Hematopoietic multipotent progenitor cell (in vitro differentiated cells): Measurements from ENCODE around the gene KDM6B. TPM values are rescaled to one million over a fixed set of nuclear protein-coding genes. Genes with fewer than 3 reads are reported as not detected.

Experiments used
- DNase-seq, 3 donors: peaks; one replicate each; pipeline ENCODE4 v3.0.0-alpha.2; 2011 to 2015; ENCODE audit warnings: low read depth in 2 of 3, low spot score in 2 of 3
- total RNA-seq: library from RNA; depleted of rRNA; stranded (reverse); fragments of >200 nt; gene quantifications from one replicate; pipeline ENCODE4 v1.2.3, GENCODE V29; 2012

The KDM6B gene
- total RNA-seq, 1 donor: 24.8 TPM

DNA sequence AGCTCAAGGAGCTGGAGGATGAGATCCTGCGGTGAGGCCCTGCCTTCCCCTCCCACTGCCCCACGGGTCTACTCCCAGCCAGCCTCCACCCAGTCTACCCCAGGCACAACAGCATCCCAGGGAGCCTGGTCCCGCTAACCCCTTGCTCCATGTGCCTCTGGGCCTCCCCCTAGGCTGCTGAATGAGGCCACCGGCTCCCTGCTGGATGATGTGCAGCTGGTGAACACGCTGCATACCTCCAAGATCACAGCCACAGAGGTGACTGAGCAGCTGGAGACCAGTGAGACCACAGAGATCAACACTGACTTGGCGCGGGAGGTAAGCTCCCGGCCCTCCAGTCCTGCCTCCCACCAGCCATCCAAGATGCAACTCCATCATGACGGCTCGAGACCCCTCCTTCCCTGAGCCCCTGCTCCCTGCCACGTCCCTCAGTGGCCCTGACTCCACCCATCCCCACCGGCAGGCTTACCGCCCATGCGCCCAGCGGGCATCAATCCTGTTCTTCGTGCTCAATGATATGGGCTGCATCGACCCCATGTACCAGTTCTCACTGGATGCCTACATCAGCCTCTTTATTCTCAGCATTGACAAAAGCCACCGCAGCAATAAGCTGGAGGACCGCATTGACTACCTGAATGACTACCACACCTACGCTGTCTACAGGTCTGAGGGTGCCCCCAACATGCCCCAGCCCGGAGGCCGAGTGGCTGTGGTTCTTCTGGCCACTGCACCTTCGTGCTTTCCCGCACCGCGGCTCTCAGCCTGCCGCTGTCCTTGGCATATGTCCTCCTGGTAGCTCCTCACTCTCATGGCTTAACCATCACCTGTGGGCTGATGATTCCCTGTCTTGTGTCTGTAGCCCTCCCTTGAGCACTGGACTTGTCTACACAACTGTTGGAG, 15.0 kb upstream of the KDM6B start:
- DNase-seq: no peak

DNA sequence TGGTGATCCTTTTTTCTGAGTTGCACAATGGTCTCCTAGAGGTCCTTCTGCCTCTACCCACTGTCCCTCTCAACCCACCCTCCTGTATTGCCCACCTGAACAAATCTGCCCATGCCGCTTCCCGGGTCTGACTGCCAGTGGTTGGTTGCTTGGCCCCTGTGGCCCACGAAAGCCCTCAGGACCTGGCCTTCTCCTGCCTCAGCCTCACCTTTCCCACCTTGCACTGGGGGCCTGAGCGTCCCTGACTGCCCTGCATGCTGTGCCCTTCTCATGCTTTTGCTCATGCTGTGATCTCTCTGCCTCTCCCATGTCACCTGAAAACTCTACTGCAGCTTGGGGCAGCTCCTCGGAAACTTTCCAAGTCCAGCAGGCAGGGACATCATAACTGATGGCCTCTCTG, 13.8 kb upstream of the KDM6B start:
- DNase-seq: no peak

DNA sequence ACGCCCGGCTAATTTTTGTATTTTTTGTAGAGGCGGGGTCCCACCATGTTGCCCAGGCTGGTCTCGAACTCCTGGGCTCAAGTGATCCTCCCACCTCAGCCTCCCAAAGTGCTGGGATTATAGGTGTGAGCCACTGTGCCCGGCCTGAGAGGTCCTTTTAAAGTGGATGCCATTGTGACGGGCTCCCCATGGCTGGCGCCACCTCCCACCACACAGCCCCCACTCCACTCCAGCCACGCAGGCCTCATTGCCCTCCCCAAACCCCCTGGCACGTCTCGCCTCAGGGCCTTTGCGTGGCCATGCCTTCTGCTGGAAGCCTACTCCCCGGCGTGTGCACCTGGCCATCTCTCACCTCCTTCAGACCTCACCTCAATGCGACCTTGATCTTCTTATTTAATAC, 11.9 kb upstream of the KDM6B start:
- DNase-seq: no peak

- no peak for DNase-seq
Observed at GRCh38 chr17:7823581-7824001, 10.4 kb upstream of the KDM6B start.

GRCh38 chr17:7824021-7824924, 9.7 kb upstream of the KDM6B start:
- no peak for DNase-seq

- no peak for DNase-seq
Observed at GRCh38 chr17:7825206-7825990, 8.6 kb upstream of the KDM6B start.

DNA sequence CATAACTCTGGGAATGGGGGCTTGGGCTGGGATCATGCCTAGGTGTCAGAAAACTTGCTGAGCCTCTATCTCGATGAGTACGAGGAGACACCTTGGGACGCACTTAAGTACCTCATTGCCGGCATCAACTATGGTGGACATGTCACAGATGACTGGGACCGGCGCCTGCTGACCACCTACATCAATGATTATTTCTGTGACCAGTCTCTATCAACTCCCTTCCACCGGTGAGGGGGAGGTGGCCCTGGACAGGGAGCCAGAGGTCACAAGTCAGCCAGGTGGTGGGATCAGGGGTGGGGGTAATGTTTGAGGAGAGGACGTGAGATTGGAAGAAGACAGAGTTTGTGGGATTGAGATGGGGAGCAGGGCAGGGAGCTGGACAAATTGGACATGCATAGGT, 3.4 kb upstream of the KDM6B start:
- DNase-seq: no peak

- no peak for DNase-seq
Observed at GRCh38 chr17:7831233-7831632, 2.8 kb upstream of the KDM6B start.

- DNase-seq: no peak
Observed at GRCh38 chr17:7832431-7832830, 1.6 kb upstream of the KDM6B start.

DNA sequence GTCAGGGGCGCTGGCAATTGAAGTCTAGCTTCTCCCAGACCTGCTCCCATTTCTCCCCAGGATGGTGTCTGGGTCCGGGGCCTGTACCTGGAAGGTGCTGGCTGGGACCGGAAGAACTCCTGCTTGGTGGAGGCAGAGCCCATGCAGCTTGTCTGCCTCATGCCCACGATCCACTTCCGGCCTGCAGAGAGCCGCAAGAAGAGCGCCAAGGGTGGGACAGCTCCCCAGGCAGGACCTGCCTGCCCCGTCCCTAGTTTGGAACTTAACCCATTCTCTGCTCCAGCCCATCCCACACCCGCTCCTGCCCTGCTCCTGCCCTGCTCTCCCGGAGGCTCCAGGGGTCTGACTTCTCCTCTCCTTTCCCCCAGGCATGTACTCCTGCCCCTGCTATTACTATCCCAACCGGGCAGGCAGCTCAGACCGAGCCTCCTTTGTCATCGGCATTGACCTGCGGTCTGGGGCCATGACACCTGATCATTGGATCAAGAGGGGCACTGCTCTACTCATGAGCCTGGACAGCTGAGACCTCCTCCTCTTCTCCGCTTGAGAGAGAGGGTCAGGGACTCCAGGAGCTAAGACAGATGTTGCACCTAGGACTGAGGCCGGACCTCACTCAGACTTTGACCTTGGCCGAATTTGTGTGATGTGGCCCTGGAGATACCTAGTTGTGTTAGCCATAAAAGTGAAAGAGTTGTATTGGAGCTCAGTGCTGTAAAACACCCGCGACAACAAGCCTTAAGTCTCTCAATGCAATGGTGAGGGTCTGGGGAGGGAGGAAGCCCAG, 814 bp upstream of the KDM6B start:
- no peak for DNase-seq

GRCh38 chr17:7834542-7834956, 532 bp downstream of the KDM6B start:
- DNase-seq: no peak

DNA sequence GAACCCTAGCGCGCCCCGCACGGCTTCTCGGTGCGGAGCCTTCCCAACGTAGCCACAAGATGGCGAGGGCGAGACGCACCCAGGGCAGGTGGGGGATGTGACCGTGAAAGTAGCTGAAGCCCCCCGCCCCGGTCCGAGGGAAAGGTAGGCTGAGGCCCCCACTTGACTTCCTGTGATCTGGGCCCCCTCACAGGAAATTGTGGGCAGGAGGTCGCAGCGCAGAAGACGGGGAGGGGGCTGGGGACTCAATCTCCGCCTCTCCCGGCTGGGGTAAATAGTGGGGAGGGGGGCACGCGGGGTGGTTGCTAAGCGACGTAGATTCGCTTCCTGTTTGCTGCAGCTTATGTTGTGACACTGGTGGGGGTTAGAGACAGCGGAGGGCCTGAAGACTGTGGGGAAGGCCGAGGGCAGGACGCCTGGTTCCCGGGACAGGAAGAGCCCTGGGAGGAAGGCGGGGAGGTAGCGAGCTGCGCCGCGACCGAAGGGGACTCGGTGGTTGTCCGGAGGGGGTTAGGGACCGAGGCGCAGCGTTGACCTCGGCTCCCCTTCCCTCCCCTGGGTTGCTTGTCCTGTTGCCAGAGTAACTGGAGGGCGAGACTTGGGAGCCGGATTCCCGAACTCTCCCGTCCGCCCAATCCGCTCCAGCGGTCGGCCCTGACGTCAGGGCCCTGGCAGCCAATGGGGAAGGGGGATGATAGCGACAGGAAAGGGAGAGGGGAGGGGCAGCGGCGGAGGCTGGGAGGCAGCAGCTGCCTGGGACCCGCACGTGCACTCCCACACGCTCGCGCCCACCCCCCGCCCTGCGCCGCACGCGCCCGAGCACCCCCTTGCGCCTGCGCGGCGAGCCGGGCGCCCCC, 1.2 kb downstream of the KDM6B start:
- peak; percentile 94 to 99 (median 99) for DNase-seq

GRCh38 chr17:7835814-7836595, 2.0 kb downstream of the KDM6B start:
- peak in 1 of 3 donors; percentile 47 for DNase-seq

DNA sequence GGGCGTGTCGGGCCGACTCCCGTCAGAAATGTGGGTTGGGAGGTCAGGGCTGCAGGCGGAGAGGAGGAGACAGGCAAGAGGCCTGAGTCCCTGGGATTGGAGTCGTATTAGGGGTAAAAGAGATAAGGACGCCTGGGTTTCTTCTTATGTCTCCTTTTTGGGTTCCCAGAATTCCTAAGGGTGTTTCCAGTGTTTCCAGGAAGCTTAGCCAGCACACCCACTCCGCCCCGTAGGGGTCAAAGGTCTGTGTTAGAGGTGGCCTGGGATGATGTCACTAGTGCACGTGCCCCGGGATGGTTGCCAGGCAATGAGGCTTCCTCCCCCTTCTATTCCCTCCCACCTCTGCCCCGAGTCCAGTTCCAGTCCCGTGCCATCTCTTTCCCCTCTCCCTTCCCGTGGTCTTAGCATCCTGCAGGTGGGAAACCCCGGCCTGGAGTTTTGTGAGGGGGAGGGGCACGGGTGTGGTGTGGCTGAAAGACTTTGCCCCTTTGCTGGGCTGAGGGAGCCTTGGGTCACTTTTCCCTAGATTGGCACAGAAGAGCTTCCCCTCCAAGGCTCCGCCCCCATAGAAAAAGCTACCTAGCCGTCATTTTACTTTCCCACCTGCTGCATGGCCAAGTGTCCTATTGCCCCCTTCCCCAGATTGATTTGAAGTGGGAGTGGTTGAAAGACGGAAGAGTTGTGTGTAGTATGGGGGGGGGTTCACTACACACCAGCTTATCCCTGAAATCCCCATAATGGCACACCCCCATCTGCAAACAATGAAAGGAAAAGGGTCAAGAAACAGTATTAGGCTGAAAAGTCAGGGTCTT, 2.8 kb downstream of the KDM6B start:
- peak in 2 of 3 donors; percentile 88 to 93 for DNase-seq

- DNase-seq: no peak
Observed at GRCh38 chr17:7837408-7838088, 3.5 kb downstream of the KDM6B start.

GRCh38 chr17:7838090-7839075, 4.4 kb downstream of the KDM6B start:
- DNase-seq: peak in 2 of 3 donors; percentile 64 to 78
